Panc1 (cell line): Measurements from ENCODE around the gene PPP1R14B. TPM values are rescaled to one million over a fixed set of nuclear protein-coding genes. Genes with fewer than 3 reads are reported as not detected.

ENCODE experiments used
- ATAC-seq: fragments of 200-7000 bp; cut with Tn5 transposase; 2 replicates; pipeline ENCODE4 v1.9.1; 2020; ENCODE audit warnings: mild to moderate bottlenecking, moderate library complexity
- BruUV-seq: library from RNA; stranded (reverse); fragments of 400-500 nt; replicated peaks from 2 replicates; lab custom pipeline; 2021; lab: Mats Ljungman, UMichigan
- CTCF ChIA-PET: fragments of 300-600 bp; sonication (Branson Sonifier 250); formaldehyde crosslinking; loops from one replicate; lab custom pipeline; 2022; ENCODE audit warnings: antibody characterized with exemption; lab: Charles Lee
- POLR2A ChIA-PET: fragments of 300-600 bp; sonication (Branson Sonifier 250); formaldehyde crosslinking; loops from one replicate; lab custom pipeline; 2022; ENCODE audit warnings: antibody characterized with exemption; lab: Charles Lee
- DNase-seq: peaks from one replicate; pipeline ENCODE4 v3.0.0-alpha.2; 2010; ENCODE audit warnings: low read depth, low spot score
- H3K27ac ChIP-seq: 2 replicates; pipeline ENCODE4 v1.5.1; 2011; ENCODE audit warnings: mild to moderate bottlenecking, low read length, inconsistent platforms
- H3K27me3 ChIP-seq: fragments of 200-500 bp; sonication (Bioruptor generic); 2 replicates; pipeline ENCODE4 v1.6.0; 2014; ENCODE audit warnings: low read length, inconsistent platforms; ENCODE audit not compliant: control insufficient read depth, insufficient read depth
- H3K36me3 ChIP-seq: fragments of 200-500 bp; sonication (Bioruptor generic); 2 replicates; pipeline ENCODE4 v1.5.1; 2014; ENCODE audit warnings: inconsistent platforms, mild to moderate bottlenecking, low read length, moderate library complexity; ENCODE audit not compliant: control insufficient read depth, insufficient read depth
- H3K4me1 ChIP-seq: 2 replicates; pipeline ENCODE4 v1.5.1; 2011; ENCODE audit warnings: inconsistent platforms, mild to moderate bottlenecking, low read length, moderate library complexity; ENCODE audit not compliant: control insufficient read depth, insufficient read depth
- H3K4me3 ChIP-seq, 2 experiments: 2 replicates each; pipeline ENCODE4 v1.5.1; 2011 to 2012; ENCODE audit warnings: low read depth in 2 of 2, low read length in 2 of 2, mild to moderate bottlenecking in 2 of 2, inconsistent platforms in 1 of 2, moderate library complexity in 1 of 2
- H3K9me3 ChIP-seq: fragments of 200-500 bp; sonication (Bioruptor generic); 2 replicates; pipeline ENCODE4 v1.5.1; 2014; ENCODE audit warnings: low read depth, mild to moderate bottlenecking, inconsistent platforms, low read length, moderate library complexity; ENCODE audit not compliant: control insufficient read depth, insufficient read depth
- POLR2AphosphoS5 ChIP-seq: IDR thresholded peaks from 2 replicates; pipeline ENCODE4 v1.6.1; 2012; ENCODE audit warnings: mild to moderate bottlenecking, low read depth, low read length, moderate library complexity
- REST ChIP-seq, 2 experiments: IDR thresholded peaks; 2 replicates each; pipeline ENCODE4 v1.6.1; 2011 to 2012; ENCODE audit warnings: low read depth in 2 of 2, control low read depth in 1 of 2, low read length in 1 of 2, mild to moderate bottlenecking in 1 of 2, moderate library complexity in 1 of 2; ENCODE audit not compliant: insufficient read depth in 1 of 2
- SIN3A ChIP-seq: IDR thresholded peaks from 2 replicates; pipeline ENCODE4 v1.6.1; 2012; ENCODE audit warnings: low read depth, mild to moderate bottlenecking, low read length, moderate library complexity, borderline replicate concordance; ENCODE audit not compliant: insufficient read depth
- TCF7L2 ChIP-seq: IDR thresholded peaks from 2 replicates; pipeline ENCODE4 v1.6.1; 2011; ENCODE audit warnings: mild to moderate bottlenecking, low read depth, low read length, inconsistent platforms
- in situ Hi-C: cut with HindIII; loops from 2 replicates; pipeline ENCODE4 v1.10.0; 2016; ENCODE audit warnings: low sequenced_read_pairs, low pct_unique_long_range_greater_than_20kb
- intact Hi-C: fragments of 100-400 bp; cut with micrococcal nuclease; formaldehyde crosslinking; loops from one replicate; pipeline ENCODE4 v1.10.0; 2022; ENCODE audit not compliant: unreplicated experiment
- total RNA-seq: library from RNA; stranded (reverse); gene quantifications from one replicate; pipeline ENCODE4 v1.2.1, GENCODE V29; 2021; ENCODE audit not compliant: unreplicated experiment
- TF ChIP-seq, protein P1 (sequence below): fragments of 450-650 bp; IDR thresholded peaks from 2 replicates; pipeline ENCODE4 v1.5.1; 2017; ENCODE audit warnings: mild to moderate bottlenecking

PPP1R14B gene
- total RNA-seq, 1 experiment from 2014 or later, result 261 TPM

DNA sequence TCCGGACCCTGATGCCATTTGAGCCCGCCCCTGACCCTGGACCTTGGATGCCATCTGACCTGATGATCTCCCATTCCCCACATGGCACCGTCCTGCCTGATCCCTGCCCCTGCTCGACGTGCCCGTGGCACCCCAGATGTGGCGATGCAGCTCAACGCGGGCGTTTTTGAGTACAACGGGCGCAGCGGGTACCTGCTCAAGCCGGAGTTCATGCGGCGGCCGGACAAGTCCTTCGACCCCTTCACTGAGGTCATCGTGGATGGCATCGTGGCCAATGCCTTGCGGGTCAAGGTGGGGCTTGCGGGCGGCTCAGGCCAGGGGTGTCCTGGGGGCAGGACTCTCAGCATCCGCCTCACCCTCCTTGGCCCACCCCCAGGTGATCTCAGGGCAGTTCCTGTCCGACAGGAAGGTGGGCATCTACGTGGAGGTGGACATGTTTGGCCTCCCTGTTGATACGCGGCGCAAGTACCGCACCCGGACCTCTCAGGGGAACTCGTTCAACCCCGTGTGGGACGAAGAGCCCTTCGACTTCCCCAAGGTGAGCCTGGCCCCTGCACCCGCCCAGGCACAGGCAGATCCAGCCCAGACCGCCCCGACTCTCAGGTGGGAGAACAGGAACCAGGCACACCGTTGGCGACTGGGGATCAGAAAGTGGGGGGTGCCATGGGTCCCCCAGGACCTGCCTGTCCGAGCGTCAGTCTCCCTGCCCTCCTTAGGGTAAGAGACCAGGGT lies 15.7 kb upstream of the PPP1R14B start:
- no peaks in the 10 kb centered on the region for H3K36me3 ChIP-seq
- CTCF ChIA-PET, result interaction anchor here (0.6 kb wide), 1 partner anchor 10 kb away, joined by 5 read pairs; no protein-coding TSS in a partner anchor
- intact Hi-C loops (no loop called here), in situ Hi-C loops (no loop called here)
- TF ChIP-seq, protein P1, sequence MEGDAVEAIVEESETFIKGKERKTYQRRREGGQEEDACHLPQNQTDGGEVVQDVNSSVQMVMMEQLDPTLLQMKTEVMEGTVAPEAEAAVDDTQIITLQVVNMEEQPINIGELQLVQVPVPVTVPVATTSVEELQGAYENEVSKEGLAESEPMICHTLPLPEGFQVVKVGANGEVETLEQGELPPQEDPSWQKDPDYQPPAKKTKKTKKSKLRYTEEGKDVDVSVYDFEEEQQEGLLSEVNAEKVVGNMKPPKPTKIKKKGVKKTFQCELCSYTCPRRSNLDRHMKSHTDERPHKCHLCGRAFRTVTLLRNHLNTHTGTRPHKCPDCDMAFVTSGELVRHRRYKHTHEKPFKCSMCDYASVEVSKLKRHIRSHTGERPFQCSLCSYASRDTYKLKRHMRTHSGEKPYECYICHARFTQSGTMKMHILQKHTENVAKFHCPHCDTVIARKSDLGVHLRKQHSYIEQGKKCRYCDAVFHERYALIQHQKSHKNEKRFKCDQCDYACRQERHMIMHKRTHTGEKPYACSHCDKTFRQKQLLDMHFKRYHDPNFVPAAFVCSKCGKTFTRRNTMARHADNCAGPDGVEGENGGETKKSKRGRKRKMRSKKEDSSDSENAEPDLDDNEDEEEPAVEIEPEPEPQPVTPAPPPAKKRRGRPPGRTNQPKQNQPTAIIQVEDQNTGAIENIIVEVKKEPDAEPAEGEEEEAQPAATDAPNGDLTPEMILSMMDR, result no peak
- no peak for TF ChIP-seq SIN3A
- H3K27me3 ChIP-seq, result no peaks in the 10 kb centered on the region
- H3K9me3 ChIP-seq, result no peaks in the 10 kb centered on the region
- H3K4me3 ChIP-seq, result no peak overlapping the region
- peaks cover 3% of the 10 kb centered on the region; the same call in 1 of the 2 replicates for H3K4me1 ChIP-seq
- H3K27ac ChIP-seq, result no peak overlapping the region
- POLR2A ChIA-PET, result no interaction called here
- ATAC-seq (no peak), DNase-seq (no peak)
- no TSS peak for BruUV-seq

DNA sequence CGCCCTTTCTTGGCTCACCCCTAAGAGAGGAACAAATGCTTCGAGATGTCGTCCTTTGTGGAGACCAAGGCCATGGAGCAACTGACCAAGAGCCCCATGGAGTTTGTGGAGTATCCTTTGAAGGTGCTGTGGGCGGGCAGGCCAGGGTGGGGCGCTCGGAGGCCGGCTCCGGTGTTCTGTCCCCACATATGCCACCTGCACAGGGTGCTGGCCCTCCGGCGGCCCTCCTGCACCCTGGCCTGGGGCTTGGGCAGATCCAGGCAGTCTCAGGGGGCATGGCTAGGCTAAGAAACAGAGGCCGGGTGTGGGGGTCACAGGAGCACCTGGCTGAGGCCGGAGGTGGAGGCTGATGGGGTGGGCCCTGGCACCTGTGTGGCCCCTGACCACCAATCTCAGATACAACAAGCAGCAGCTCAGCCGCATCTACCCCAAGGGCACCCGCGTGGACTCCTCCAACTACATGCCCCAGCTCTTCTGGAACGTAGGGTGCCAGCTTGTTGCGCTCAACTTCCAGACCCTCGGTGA lies 14.9 kb upstream of the PPP1R14B start:
- ChIA-PET POLR2A (no interaction called here), CTCF (no interaction called here)
- intact Hi-C loops (no loop called here), in situ Hi-C loops (no loop called here)
- no peaks in the 10 kb centered on the region for H3K9me3 ChIP-seq
- BruUV-seq, result no TSS peak
- no peak for TF ChIP-seq REST (IDR thresholded peaks at IDR 0.05; ENCODE audit: insufficient read depth in 1 of 2, low read depth in 2 of 2, low read length in 1 of 2)
- TF ChIP-seq, protein P1, result no peak
- TF ChIP-seq TCF7L2, result no peak
- TF ChIP-seq POLR2AphosphoS5, result no peak
- TF ChIP-seq SIN3A, result no peak
- DNase-seq (no peak), ATAC-seq (no peak)
- no peak overlapping the region for H3K27ac ChIP-seq
- no peaks in the 10 kb centered on the region for H3K36me3 ChIP-seq
- H3K4me1 ChIP-seq, result peaks cover 3% of the 10 kb centered on the region; the same call in 1 of the 2 replicates
- no peak overlapping the region for H3K4me3 ChIP-seq
- H3K27me3 ChIP-seq, result no peaks in the 10 kb centered on the region
